ENCODE results near the gene IPP. TPM values are rescaled to one million over a fixed set of nuclear protein-coding genes. Genes with fewer than 3 reads are reported as not detected.
"Not testable (repeated sequence)": the region's sequence is repeated elsewhere in the genome, so short reads cannot be mapped to it uniquely, and the experiment has no call there.

The IPP gene
- 4.1 and 5.3 TPM in 2 replicates for total RNA-seq

GRCh38 chr1:45750298-45751038, at the start of gene IPP:
IPP (minus strand) TSS chr1:45750653; CDS start chr1:45746411, 4,242 bp downstream.
- peak; percentile 95 to 98 for DNase-seq (ENCODE audit: low read depth in 2 of 2)

- no peak for DNase-seq (ENCODE audit: low read depth in 2 of 2)
Observed at GRCh38 chr1:45796946-45797345, 46.5 kb upstream of the IPP start.

- DNase-seq (ENCODE audit: low read depth in 2 of 2) = no peak
Observed at GRCh38 chr1:45796381-45796780, 45.9 kb upstream of the IPP start.

DNA sequence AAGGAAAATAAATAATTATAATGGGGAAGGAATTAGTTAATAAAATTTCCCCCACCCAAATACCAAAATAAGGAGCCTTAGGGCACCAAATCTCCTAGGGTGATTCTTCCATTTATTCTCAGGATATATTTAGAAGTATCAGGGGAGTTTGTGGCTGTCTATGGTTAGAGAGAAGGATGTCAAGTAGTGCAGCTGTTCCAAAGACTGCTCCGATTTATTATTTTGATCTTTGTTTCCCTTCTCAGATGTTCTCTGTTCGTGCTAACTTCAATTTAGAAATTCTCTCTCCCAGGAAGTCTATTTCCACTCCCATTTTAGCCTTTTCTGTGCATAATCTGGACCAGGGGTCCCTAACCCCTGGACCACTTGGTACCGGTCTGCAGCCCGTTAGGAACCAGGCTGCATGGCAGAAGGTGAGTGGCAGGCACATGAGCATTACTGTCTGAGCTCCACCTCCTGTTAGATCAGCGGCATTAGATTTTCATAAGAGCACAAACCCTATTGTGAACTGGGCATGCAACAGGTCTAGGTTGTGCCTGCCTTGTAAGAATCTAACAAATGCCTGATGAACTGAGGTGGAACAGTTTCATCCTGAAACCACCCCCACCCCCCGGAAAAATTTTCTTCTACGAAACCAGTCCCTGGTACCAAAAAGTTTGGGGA, 43.6 kb upstream of the IPP start:
- no peak for DNase-seq (ENCODE audit: low read depth in 2 of 2)

DNA sequence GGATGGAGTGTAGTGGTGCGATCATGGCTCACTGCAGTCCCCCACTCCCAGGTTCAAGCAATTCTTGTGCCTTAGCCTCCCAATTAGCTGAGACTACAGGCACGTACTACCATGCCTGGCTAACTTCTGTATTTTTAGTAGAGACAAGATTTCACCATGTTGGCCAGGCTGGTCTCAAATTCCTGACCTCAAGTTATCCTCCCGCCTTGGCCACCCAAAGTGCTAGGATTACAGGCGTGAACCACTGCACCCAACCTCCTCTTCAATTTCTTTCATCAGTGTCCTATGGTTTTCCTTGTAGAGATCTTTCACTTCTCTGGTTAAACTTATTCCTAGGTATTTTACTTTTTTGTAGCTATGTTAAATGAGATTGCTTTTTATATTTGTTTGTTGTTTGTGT, 42.3 kb upstream of the IPP start:
- DNase-seq (ENCODE audit: low read depth in 2 of 2) = no peak

DNA sequence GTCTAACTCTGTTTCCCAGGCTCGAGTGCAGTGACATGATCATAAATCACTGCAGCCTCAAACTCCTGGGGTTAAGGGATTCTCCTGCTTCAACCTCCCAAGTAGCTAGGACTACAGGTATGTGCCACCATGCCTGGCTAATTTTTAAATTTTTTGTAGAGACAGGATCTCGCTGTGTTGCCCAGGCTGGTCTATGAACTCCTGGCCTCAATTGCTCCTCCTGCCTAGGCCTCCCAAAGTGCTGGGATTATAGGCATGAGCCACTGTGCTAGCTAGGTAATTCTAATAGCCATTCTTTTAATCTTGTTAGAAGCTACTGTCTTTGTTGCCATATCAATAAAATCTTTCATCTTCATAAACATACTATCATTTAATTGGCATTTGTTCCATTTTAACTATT, 39.1 kb upstream of the IPP start:
- no peak for DNase-seq (ENCODE audit: low read depth in 2 of 2)

- no peak for DNase-seq (ENCODE audit: low read depth in 2 of 2)
Observed at GRCh38 chr1:45787905-45788304, 37.5 kb upstream of the IPP start.

GRCh38 chr1:45785583-45785982, 35.1 kb upstream of the IPP start:
- DNase-seq (ENCODE audit: low read depth in 2 of 2) = no peak

GRCh38 chr1:45775794-45776193, 25.3 kb upstream of the IPP start:
- no peak for DNase-seq (ENCODE audit: low read depth in 2 of 2)

DNA sequence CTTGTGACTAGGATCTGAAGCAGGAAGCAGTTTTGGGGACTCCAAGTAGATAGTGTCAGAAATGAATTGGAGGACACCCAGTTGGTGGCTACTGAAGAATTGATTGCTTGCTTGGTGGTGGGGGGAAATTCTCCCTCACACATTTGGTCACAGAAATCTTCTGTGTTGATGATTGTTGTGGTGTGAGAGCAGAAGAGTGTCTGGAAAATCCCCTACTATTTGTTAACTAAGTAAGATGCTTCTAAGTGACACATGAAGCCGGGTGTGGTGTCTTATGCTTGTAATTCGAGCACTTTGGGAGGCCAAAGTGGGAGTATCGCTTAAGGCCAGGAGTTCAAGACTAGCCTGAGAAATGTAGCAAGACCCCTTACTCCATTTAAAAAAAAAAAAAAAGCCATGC, 22.5 kb upstream of the IPP start:
- DNase-seq (ENCODE audit: low read depth in 2 of 2) = no peak

DNA sequence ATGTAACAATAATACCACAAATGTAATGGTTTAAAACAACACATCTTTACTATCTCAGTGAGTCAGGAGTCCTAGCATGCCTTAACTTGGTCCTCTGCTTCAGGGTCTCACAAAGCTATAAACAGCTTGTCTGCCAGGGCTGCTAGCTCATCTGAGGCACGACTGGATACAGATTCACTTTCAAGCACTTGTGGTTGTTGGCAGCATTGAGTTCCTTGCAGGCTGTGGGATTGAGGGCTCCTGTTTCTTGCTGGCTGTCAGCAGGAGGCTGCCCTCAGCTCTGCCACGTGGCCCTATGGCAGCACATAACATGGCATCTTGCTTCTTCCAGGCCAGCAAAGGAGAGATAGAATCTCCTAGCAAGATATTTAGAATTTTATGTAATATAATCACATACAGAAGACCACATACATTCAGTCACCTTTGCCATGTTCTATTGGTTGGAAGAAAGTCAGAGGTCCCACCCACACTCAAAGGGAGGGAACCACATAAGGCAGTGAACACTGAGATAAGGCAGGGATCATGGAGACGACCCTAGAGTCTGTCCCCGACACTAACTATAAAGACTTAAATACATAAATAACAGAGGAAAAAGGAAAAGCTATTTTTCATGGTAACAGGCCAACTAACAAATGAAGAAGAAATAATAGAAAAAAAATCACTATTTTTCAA, 18.9 kb upstream of the IPP start:
- no peak for DNase-seq (ENCODE audit: low read depth in 2 of 2)

DNA sequence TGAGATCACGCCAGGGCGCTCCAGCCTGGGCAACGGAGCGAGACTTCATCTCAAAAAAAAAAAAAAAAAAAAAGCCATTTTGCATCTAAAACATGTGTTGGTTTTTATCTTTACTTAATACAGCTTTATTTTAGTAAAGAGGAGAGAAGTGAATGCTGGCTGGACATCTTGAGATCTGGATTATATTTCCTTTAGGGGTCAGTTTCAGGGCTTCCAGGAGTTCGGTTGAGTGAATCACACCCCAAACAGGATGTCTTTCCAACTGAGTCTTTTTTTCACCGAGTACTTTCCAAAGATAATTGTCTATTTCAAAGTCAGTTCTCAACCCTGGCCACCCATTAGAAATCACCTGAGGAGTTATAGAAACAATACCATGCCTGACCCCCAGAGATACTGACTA, 16.6 kb upstream of the IPP start:
- DNase-seq (ENCODE audit: low read depth in 2 of 2) = peak in 1 of 2 donors; percentile 18

DNA sequence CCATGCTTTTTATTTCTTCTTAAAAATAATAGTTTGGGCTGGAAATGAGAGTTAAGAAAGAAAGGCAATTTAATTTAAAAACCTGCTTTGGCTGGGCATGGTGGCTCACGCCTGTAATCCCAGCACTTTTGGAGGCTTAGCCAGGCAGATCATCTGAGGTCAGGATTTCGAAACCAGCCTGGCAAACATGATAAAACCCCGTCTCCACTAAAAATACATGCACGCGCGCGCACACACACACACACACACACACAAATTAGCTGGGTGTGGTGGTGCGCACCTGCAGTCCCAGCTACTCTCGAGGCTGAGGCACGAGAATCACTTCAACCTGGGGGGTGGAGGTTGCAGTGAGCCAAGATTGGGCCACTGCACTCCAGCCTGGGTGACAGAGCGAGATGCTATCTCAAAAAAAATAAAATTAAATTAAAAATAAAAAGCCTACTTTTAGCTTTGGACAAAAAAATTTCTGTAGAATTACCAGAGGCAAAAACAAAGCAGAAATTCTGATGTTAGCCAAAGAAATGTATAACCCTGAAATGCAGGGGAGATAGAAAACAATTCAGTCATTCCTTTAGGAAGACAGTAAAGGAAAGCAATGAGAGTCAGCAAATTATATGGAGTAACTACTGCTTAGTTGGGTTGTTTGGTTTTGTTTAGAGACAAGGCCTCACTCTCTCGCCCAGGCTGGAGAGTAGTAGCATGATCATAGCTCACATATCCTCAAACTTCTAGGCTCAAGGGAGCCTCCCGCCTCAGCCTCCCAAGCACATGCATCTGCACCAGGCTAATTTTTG, 15.7 kb upstream of the IPP start:
- no peak for DNase-seq (ENCODE audit: low read depth in 2 of 2)

DNA sequence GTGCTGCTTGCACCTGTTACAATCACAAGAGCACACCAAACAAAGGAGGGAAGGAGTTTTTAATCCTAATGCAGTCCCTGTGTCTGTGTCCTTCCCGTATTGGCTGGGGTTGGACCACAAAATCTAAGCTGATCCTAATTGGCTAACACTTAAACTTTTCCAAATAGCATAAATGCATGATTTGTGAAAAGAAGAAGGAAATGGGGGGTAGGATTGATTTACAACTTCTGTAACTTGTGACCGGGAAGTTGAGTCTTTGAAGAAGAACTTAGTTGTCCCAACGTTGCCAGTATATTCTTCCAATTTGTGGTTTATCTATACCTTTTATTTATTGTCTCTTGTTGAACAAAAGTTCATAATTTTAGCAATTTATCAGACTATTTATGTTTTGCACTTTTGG, 11.8 kb upstream of the IPP start:
- no peak for DNase-seq (ENCODE audit: low read depth in 2 of 2)

DNA sequence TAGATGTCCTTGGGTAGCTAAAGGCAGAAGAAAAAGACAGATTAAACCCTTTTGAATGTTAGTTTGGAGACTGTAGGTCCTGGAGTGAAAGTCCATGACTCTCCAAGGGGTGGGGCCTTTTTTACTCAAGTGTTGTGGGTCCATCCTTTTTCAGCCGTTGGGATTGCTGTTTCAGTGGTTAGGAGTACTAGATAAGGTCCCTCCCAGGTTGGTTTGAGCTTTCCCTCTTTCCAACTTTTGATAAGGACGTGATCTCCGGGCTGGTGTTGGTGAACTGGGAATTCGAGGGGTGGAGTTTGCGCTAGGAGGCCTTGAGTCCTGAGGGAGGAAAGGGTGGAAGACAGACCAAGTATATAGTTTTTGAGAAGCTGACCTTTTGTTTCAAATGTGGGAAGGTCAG, 5.2 kb upstream of the IPP start:
- DNase-seq (ENCODE audit: low read depth in 2 of 2) = no peak

DNA sequence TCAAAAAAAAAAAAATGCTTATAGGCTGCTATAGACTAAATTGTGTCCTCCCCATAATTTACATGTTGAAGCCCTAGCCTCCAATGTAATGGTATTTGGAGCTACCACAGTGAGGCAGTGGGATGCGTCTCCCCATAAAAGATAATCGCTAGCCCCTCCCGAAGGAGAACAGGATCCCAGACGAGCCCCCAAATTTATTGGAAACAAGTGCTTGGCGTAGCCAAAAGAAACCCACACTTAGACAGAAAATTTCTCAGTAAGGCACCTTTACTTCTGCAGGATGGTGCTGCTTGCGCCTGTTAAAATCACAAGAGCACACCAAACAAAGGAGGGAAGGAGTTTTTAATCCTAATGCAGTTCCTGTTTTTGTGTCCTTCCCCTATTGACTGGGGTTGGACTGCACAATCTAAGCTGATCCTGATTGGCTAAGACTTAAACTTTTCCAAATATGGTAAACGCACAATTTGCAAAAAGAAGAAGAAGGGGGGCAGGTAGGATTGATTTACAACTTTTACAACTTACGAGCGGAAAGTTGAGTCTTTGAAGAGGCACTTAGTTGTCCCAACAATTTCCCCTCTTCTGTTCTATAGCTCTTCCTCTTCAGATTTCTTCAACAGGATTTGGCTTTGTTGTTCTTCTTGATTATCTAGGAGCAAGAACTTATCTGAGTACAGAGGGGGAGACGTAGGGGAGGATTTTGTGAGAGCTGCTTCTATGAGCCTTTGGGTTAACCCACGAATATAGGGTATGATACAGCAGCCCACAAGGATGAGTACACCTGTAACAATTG, 3.0 kb upstream of the IPP start:
- no peak for DNase-seq (ENCODE audit: low read depth in 2 of 2)

DNA sequence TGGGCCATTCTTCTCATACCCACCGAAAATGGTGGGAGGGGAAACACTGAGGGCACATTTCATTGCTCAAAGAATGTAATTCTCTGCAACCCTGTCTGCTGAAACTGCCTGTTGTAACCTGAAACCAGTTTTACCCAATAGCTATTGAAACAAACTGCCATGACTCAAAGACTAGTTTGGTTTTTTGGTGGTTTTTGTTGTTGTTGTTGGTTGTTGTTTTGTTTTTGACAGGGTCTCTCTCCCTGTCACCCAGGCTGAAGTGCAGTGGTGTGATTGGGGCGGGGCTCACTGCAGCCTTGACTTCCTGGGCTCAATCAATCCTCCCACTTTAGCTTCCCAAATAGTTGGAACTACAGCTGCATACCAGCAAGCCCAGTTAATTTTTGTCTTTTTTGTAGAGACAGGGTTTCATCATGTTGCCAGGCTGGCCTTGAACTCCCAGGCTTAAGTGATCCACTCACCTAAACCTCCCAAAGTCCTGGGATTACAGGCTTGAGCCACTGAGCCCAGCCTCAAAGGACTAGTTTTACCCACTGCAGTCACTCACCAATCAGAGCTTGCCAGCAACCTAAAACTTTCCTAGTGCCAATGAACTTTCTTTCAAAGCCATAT, 2.1 kb upstream of the IPP start:
- DNase-seq (ENCODE audit: low read depth in 2 of 2) = no peak

DNA sequence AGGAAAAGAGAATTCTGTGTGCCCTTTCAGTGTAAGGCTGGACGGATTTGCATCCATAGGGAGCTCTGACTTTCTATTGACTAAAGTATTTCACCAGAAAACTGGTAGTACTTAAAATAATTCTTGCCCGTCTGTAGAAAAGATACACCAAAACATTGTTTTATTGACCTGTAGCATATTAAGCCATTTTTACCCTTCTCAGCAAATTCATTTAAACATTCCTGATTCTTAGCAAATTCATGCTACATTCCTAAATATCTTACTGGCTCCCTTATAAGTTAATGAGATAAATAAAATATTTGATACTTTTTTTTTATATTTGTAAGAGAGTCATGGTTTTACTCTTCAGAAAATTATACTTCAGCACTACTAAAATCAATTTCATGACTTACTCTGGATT, 1.6 kb upstream of the IPP start:
- no peak for DNase-seq (ENCODE audit: low read depth in 2 of 2)

GRCh38 chr1:45751039-45751838, 786 bp upstream of the IPP start:
- DNase-seq (ENCODE audit: low read depth in 2 of 2) = not testable (repeated sequence)

DNA sequence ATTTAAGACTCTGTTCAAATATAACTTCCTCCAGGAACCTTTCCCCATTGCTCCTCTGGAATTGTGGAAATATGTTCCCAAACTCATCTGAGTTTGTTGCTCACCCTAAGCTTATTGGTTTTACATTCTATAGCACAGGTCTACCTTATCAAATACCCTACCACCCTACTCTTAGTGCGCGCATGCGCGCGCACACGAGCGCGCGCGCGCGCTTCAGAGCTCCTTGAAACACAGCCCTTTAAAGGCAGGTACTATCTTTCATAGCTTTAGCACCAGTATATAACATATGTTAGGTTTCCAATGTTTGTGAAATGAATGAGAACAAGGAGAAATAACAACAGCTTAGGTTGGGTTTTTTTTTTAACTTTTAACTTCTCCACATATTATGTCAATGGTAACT, 3.5 kb downstream of the IPP start:
- no peak for DNase-seq (ENCODE audit: low read depth in 2 of 2)
